ENCODE measurements around the gene PSD2.

PSD2 gene

DNA sequence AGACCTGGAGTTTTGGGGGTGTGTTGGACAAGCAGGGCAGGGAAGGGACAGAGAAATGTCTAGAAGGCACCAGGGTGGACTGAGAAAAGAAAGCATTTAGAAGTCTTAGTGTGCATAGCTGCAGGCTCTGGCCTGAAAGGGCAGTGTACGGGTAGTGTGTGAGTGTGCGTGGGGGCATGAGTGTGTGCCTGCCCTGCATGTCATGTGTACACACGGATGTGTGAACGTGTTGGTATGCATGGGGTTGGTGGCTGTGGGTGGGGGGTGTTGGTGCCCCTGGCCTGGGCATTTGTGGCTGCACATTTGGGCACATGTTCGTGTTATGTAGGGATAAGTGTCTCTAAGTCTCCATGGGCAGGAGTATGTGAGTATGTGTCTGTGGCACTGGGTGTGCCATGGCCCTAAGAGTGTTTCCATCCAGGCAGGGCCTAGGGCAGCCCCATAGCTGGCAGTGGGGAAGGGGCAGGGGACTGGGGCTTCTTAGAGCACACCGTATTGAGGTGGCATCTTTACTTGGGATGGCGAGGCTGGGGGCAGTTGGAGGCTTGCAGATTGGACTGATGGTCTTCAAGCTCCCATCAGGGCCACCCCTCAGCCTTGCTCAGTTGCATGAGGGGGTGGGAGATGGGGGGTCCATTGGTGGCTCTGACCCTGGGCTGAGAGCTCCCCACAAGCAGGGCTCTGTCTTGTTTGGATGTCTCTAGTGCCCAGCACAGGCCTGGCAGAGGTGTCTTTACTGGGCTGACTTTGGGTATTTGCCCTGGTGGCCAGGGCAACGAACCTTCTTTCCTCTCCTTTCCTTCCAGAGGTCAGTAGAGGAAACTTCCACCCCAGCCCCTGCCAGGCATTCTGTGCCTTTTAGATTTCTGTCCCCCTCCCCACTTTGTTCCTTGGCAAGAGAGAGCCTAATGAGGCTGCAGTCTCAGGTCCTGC lies 15.0 kb downstream of the PSD2 start:
- peaks cover 35% of the 10 kb centered on the region for H3K27me3 Mint-ChIP-seq (ENCODE audit: low read depth, poor library complexity)
- TF ChIP-seq, protein P1, sequence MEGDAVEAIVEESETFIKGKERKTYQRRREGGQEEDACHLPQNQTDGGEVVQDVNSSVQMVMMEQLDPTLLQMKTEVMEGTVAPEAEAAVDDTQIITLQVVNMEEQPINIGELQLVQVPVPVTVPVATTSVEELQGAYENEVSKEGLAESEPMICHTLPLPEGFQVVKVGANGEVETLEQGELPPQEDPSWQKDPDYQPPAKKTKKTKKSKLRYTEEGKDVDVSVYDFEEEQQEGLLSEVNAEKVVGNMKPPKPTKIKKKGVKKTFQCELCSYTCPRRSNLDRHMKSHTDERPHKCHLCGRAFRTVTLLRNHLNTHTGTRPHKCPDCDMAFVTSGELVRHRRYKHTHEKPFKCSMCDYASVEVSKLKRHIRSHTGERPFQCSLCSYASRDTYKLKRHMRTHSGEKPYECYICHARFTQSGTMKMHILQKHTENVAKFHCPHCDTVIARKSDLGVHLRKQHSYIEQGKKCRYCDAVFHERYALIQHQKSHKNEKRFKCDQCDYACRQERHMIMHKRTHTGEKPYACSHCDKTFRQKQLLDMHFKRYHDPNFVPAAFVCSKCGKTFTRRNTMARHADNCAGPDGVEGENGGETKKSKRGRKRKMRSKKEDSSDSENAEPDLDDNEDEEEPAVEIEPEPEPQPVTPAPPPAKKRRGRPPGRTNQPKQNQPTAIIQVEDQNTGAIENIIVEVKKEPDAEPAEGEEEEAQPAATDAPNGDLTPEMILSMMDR (IDR thresholded peaks at IDR 0.05): no peak
- H3K4me1 Mint-ChIP-seq: no peaks in the 10 kb centered on the region
- no peaks in the 10 kb centered on the region for H3K9me3 Mint-ChIP-seq
- no peaks in the 10 kb centered on the region for H3K36me3 Mint-ChIP-seq (ENCODE audit: low read depth)
- H3K4me3 Mint-ChIP-seq: no peak overlapping the region
- H3K27ac Mint-ChIP-seq: no peak overlapping the region
- no peak for DNase-seq

DNA sequence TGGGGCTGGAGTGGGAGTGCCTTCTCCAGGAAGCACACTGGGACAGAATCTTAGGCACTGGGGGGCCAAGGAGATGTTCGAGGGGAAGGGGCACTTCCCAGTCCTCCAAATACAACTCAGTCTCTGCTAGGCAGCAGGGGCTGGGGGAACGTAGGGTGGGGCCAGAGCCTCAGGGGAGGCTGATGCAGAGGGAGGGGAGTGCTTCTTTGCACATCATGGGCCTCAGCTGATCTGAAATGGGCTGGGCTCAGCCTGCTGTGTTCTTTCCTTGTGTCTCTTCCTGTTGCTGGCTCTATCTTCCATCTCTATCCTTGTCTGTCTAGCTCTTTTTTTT lies 15.6 kb downstream of the PSD2 start:
- peaks cover 33% of the 10 kb centered on the region for H3K27me3 Mint-ChIP-seq (ENCODE audit: low read depth, poor library complexity)
- DNase-seq: no peak
- H3K4me1 Mint-ChIP-seq: no peaks in the 10 kb centered on the region
- no peak overlapping the region for H3K27ac Mint-ChIP-seq
- TF ChIP-seq, protein P1 (IDR thresholded peaks at IDR 0.05): no peak
- no peaks in the 10 kb centered on the region for H3K9me3 Mint-ChIP-seq
- no peaks in the 10 kb centered on the region for H3K36me3 Mint-ChIP-seq (ENCODE audit: low read depth)
- no peak overlapping the region for H3K4me3 Mint-ChIP-seq

DNA sequence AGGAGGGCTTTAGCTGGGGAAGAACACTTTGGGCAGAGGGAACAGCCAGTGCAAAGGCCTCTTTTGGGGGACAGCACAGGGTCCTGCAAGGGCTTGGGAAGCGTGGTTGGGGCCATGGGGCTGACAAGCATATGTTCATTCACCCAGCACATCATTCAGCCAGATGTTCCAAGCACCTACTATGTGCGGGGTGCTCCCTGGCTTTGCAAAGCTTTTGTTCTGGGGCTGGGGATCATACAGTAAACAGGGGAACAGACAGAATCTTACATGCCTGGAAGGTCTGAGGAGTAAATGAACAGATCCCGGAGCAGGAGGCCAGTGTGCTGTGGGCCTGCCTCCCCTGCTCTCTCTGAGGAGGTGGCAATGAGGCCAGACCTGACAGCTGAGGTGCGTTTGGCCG lies 16.7 kb downstream of the PSD2 start:
- no peak overlapping the region for H3K4me3 Mint-ChIP-seq
- no peak overlapping the region for H3K27ac Mint-ChIP-seq
- H3K27me3 Mint-ChIP-seq (ENCODE audit: low read depth, poor library complexity): peaks cover 36% of the 10 kb centered on the region
- H3K36me3 Mint-ChIP-seq (ENCODE audit: low read depth): no peaks in the 10 kb centered on the region
- no peaks in the 10 kb centered on the region for H3K4me1 Mint-ChIP-seq
- DNase-seq: no peak
- no peaks in the 10 kb centered on the region for H3K9me3 Mint-ChIP-seq
- TF ChIP-seq, protein P1 (IDR thresholded peaks at IDR 0.05): no peak

DNA sequence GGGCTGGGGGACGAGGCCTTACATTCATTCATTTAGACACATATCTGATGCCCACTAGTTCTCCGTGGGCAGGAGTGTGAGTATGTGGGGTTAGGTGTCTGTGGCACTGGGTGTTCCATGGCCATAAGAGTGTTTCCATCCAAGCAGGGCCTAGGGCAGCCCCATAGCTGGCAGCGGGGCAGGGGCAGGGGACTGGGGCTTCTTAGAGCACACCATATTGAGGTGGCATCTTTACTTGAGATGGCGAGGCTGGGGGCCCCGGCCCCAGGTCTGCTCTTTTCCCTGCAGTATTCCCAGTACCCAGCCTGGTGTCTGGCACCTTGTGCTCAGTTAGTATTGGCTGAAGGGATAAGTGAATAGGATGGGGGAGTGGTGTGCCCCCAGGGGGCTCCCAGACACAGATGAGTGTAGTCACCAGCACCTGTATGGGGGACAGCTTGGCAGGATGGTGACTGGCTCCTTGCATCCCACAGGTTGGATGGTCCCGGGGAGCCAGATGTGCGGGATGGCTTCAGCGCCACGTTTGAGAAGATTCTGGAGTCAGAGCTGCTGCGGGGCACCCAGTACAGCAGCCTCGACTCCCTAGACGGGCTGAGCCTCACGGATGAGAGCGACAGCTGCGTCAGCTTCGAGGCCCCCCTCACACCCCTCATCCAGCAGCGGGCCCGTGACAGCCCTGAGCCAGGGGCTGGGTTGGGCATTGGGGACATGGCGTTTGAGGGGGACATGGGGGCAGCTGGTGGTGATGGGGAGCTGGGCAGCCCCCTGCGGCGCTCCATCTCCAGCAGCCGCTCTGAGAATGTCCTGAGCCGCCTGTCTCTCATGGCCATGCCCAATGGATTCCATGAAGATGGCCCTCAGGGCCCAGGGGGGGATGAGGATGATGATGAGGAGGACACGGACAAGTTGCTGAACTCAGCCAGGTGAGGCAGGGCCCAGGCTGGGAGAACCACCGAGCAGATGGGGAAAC lies 17.5 kb downstream of the PSD2 start:
- Mint-ChIP-seq H3K27me3 (ENCODE audit: low read depth, poor library complexity) (peaks cover 41% of the 10 kb centered on the region), H3K4me1 (no peaks in the 10 kb centered on the region), H3K9me3 (peaks cover 4% of the 10 kb centered on the region), H3K27ac (no peak overlapping the region), H3K4me3 (no peak overlapping the region), H3K36me3 (ENCODE audit: low read depth) (no peaks in the 10 kb centered on the region)
- DNase-seq: no peak
- TF ChIP-seq, protein P1 (IDR thresholded peaks at IDR 0.05): no peak

DNA sequence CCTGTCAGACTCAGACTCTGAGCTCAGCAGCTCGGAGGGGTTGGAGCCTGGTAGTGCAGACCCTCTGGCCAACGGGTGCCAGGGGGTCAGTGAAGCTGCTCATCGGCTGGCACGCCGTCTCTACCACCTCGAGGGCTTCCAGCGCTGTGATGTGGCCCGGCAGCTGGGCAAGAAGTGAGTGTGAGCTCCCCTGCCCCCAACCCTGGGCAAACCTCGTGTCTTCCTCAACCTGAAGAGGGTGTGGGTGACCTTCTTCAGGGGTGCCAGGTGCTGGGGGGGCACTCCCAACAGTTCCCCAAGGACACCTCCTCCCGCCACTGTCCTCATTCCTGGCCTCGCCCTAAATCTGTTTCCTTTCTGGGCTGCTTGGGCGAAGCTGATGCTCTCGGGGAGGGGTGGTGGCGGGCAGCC lies 18.6 kb downstream of the PSD2 start:
- H3K27me3 Mint-ChIP-seq (ENCODE audit: low read depth, poor library complexity): peaks cover 46% of the 10 kb centered on the region
- H3K4me1 Mint-ChIP-seq: no peaks in the 10 kb centered on the region
- H3K27ac Mint-ChIP-seq: no peak overlapping the region
- H3K9me3 Mint-ChIP-seq: peaks cover 11% of the 10 kb centered on the region
- H3K36me3 Mint-ChIP-seq (ENCODE audit: low read depth): no peaks in the 10 kb centered on the region
- DNase-seq: no peak
- TF ChIP-seq, protein P1 (IDR thresholded peaks at IDR 0.05): no peak
- no peak overlapping the region for H3K4me3 Mint-ChIP-seq

All from nephron progenitor cell (in vitro differentiated cells).